Activated CD8-positive, alpha-beta T cell treated with anti-CD3 and anti-CD28 coated beads, Interleukin-2, amount 10 ng/mL, durations not matched to agents 7 days and 5 days (primary cell): ENCODE measurements around the gene NPM1. TPM values are rescaled to one million over a fixed set of nuclear protein-coding genes. Genes with fewer than 3 reads are reported as not detected.

Experiments
- ATAC-seq: fragments of 150-1000 bp; cut with Tn5 transposase; one replicate; pipeline ENCODE4 v1.10.0; 2021; ENCODE audit warnings: moderate library complexity
- CTCF ChIA-PET: fragments of 350-600 bp; sonication (Branson Sonifier 250); formaldehyde crosslinking; loops from one replicate; lab custom pipeline; 2021; ENCODE audit warnings: antibody characterized with exemption; lab: Charles Lee
- POLR2A ChIA-PET: fragments of 350-600 bp; sonication (Branson Sonifier 250); formaldehyde crosslinking; loops from one replicate; lab custom pipeline; 2021; ENCODE audit warnings: antibody characterized with exemption; lab: Charles Lee
- DNase-seq: peaks from one replicate; pipeline ENCODE4 v3.0.0-alpha.2; 2020
- H3K27ac Mint-ChIP-seq: one replicate; pipeline ENCODE4 v1.8.0; 2021; ENCODE audit warnings: mild to moderate bottlenecking, mixed read lengths
- H3K27me3 Mint-ChIP-seq: one replicate; pipeline ENCODE4 v1.8.0; 2021; ENCODE audit warnings: low read depth, mixed read lengths
- H3K36me3 Mint-ChIP-seq: one replicate; pipeline ENCODE4 v1.8.0; 2021; ENCODE audit warnings: low read depth, mixed read lengths
- H3K4me1 Mint-ChIP-seq: one replicate; pipeline ENCODE4 v1.8.0; 2021; ENCODE audit warnings: low read depth, mixed read lengths
- H3K4me3 Mint-ChIP-seq: one replicate; pipeline ENCODE4 v1.8.0; 2021; ENCODE audit warnings: mild to moderate bottlenecking, mixed read lengths
- H3K9me3 Mint-ChIP-seq: one replicate; pipeline ENCODE4 v1.8.0; 2022; ENCODE audit warnings: mixed read lengths; ENCODE audit not compliant: insufficient read depth
- total RNA-seq, 2 experiments: library from RNA; stranded (reverse); gene quantifications; one replicate each; pipeline ENCODE4 v1.2.3, GENCODE V29; 2021

NPM1 gene
- total RNA-seq, 2 experiments from 2014 or later: 1,308 to 1,394 TPM

DNA sequence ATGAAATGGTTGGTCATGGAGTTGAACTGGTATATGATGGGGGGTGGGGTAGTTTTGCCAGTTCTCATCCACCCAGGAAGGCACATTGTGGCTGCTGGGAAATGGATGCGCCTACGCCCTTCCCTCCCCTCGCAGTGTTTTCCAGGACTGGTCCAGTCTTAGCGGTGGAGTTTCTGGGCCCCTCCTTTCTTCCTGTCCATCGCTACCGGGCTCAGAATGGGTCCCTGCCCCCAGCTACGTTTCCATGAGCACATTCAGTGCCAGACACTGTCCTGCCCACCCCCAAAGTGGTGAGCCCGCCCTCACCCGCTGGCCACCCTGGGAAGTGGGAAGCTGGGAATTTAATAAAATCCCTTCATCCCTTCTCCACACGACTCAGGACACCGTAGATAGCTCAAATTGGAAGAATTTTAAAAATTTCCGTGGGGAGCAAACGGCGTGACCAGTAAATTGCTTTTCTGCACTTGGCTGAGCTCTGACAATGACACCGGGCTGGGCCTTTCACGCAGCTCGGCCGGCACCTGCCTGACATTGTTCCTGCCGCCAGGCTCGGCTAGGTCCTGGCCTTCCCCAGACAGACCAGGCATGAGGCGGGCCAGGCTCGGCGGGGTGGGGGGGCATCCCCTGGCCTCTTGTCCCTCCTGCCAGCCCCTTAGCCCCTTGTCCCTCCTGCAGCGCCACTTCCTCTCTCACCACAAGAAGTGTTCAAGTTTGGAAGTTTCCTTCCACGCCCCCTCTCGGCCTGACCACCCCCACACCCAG is 35.4 kb downstream of the NPM1 start:
- H3K27me3 Mint-ChIP-seq: peaks cover 24% of the 10 kb centered on the region
- no peaks in the 10 kb centered on the region for H3K9me3 Mint-ChIP-seq
- no peaks in the 10 kb centered on the region for H3K36me3 Mint-ChIP-seq
- ChIA-PET POLR2A (no interaction called here), CTCF (interaction anchor here (1.0 kb wide), 1 partner anchor 489 kb away, joined by 3 read pairs; no protein-coding TSS in a partner anchor)
- no peak for DNase-seq
- no peak overlapping the region for H3K27ac Mint-ChIP-seq
- ATAC-seq: no peak
- peaks cover 17% of the 10 kb centered on the region for H3K4me1 Mint-ChIP-seq
- H3K4me3 Mint-ChIP-seq: no peak overlapping the region

DNA sequence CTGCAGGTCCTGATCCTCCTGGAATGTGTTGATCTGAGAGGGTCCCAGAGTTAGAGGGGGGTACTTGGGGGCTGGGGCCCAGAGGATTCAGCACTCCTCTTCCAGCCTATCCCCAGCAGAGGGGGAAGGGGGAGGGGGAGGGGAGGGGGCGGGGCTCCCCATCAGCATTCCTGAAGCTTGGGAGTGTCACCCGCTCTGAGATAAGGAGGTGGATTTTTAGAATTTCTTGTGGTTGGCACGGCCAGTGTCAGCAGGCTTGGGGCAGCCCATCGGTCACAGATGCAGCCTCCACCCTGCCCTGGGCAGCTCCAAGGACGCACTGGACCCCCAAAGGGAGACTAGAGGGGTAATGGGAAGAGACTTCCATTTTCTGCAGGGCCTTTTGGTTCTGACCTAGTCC is 37.1 kb downstream of the NPM1 start:
- ChIA-PET CTCF (no interaction called here), POLR2A (no interaction called here)
- peaks cover 24% of the 10 kb centered on the region for H3K27me3 Mint-ChIP-seq

DNA sequence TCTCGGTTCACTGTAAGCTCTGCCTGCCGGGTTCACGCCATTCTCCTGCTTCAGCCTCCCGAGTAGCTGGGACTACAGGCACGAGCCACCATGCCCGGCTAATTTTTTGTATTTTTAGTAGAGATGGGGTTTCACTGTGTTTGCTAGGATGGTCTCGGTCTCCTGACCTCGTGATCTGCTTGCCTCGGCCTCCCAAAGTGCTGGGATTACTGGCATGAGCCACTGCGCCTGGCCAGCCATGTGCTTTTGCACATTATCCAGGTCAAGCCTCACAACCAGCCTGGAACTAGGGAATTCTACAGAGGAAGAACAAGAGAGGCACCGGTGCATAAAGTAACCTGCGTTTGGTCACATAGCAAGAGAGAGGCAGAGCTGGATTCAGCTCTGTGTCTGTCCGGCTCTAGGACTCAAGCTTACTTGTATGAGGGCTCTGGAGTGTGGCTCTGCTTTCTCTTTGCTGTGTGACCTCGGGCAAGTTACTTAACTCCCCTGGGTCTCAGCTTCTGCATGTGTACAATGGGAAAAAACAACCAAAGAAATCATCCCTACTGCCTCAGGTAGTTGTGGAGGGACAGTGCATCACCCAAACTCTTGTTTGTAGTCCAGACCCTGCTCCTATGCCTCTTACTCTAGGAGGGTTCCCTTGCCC is 38.1 kb downstream of the NPM1 start:
- H3K27me3 Mint-ChIP-seq: peaks cover 18% of the 10 kb centered on the region
- H3K27ac Mint-ChIP-seq: no peak overlapping the region
- peaks cover 4% of the 10 kb centered on the region for H3K4me1 Mint-ChIP-seq
- no peaks in the 10 kb centered on the region for H3K9me3 Mint-ChIP-seq
- POLR2A ChIA-PET: no interaction called here
- ATAC-seq (no peak), DNase-seq (no peak)
- H3K4me3 Mint-ChIP-seq: no peak overlapping the region
- CTCF ChIA-PET: interaction anchor here (0.6 kb wide), 1 partner anchor 526 kb away, joined by 3 read pairs; no protein-coding TSS in a partner anchor
- H3K36me3 Mint-ChIP-seq: no peaks in the 10 kb centered on the region

More for the DNA sequence above, 37.1 kb downstream of the NPM1 start:
- Mint-ChIP-seq H3K9me3 (no peaks in the 10 kb centered on the region), H3K36me3 (no peaks in the 10 kb centered on the region), H3K27ac (no peak overlapping the region), H3K4me3 (no peak overlapping the region), H3K4me1 (peaks cover 8% of the 10 kb centered on the region)
- DNase-seq (no peak), ATAC-seq (no peak)

DNA sequence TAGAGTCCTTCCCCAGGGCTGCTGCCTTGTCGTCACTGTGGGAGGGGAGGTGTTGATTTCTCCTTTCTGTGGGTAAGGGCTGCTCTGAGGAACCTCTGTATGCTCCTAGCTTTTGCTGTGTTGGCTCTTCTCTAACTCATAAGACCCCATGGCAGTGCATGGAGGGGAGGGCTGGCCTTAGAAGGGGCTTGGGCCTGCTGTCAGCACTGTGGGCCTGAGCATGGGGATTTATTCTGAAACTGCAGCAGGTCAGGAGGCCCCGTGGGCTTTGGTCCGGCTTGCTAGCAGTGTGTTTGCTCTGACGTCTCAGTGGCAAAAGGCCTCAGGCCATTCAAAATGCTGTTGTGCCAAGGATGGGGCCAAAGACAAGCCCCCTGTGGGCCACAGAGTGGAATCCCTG is 38.6 kb downstream of the NPM1 start:
- Mint-ChIP-seq H3K4me3 (no peak overlapping the region), H3K4me1 (no peaks in the 10 kb centered on the region), H3K36me3 (no peaks in the 10 kb centered on the region), H3K27me3 (peaks cover 13% of the 10 kb centered on the region), H3K27ac (no peak overlapping the region), H3K9me3 (no peaks in the 10 kb centered on the region)
- ChIA-PET CTCF (no interaction called here), POLR2A (no interaction called here)
- DNase-seq: no peak
- ATAC-seq: no peak

DNA sequence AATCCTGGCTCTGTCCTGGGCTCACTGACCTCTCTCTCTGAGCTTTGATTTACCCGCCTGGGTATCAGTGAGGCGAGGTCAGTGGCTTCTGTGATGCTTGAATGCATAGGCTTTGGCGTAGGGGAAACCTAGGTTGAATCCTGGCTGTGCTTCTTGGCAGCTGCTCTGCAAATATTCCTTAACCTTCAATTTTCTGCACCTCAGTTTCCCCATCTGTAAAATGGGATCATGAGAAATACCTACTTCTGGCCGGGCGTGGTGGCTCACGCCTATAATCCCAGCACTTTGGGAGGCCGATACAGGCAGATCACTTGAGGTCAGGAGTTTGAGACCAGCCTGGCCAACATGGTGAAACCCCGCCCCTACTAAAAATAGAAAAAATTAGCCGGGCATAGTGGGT is 39.0 kb downstream of the NPM1 start:
- Mint-ChIP-seq H3K4me1 (no peaks in the 10 kb centered on the region), H3K27ac (no peak overlapping the region), H3K4me3 (no peak overlapping the region), H3K27me3 (peaks cover 9% of the 10 kb centered on the region), H3K36me3 (no peaks in the 10 kb centered on the region), H3K9me3 (no peaks in the 10 kb centered on the region)
- ATAC-seq (no peak), DNase-seq (no peak)
- POLR2A ChIA-PET: no interaction called here
- CTCF ChIA-PET: interaction anchor here (0.9 kb wide), 1 partner anchor 8 kb away, joined by 3 read pairs; no protein-coding TSS in a partner anchor

DNA sequence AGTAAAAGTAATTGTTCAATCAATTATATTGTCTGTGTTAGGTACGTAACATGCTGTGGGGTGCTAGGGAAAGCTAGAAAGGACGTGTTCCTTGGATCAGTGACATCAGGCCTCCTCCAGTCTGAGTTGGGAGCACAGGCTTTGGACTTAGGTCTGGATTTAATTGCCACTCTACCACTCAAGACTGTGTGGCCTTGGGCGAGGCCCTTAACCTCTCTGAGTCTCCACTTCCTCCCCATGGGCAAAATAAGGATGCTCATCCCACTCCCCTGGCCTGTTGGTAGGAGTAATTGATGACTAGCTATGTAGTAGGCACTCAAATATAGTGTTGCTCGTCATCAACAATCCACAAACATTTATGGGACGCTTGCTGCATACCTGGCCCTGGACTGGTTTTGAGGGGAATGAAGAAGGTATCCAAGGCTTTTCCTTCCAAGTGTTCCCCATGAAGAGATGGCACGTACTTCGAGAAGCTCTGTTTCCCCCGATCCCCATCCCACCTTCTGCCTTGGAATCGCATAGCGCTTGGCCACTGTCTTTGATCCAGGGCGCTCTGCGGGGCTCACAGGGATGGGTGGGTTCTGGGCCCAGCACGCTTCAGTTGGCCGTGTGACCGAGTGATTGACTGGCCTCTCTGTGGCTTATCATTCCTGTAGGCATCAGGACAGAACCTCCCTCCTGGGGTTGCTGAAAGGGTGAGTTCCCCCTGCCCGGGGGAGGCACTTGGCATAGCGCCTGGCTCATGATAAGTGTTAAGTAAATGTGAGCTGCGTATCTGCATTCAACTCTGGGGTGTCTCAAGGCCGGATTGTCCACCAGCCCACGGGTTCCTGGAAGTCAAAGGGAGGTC is 39.9 kb downstream of the NPM1 start:
- Mint-ChIP-seq H3K27me3 (peaks cover under 1% of the 10 kb centered on the region), H3K9me3 (no peaks in the 10 kb centered on the region), H3K36me3 (no peaks in the 10 kb centered on the region), H3K27ac (no peak overlapping the region), H3K4me3 (no peak overlapping the region), H3K4me1 (no peaks in the 10 kb centered on the region)
- ChIA-PET POLR2A (no interaction called here), CTCF (interaction anchor here (0.9 kb wide), 1 partner anchor 9 kb away, joined by 3 read pairs; no protein-coding TSS in a partner anchor)
- no peak for DNase-seq
- ATAC-seq: no peak

DNA sequence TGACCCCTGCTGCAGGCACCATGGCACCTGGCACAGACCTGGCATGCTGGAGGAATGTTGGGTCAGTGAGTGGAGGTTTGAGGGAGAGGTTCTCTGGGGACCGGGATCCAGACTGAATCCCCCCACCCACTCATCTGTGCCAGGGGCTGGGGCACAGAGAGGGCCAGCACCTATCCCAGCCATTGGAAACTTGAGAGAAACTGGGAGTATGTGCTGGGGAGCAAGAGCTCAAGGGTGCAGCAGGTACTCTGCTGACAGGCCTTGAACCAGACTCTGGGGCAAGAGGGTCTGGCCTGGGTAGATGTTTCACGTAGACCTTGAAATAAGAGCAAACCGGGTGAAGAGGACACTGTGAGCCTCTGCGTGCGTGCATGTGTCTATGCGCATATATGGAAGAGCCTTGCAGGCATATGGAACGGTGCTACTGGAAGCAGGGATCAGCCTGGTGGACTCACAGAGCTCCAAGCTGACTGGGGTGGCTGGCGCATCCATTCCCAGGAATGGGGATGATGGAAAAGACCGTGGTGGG is 40.6 kb downstream of the NPM1 start:
- DNase-seq (no peak), ATAC-seq (no peak)
- POLR2A ChIA-PET: no interaction called here
- Mint-ChIP-seq H3K4me1 (peaks cover 5% of the 10 kb centered on the region), H3K27me3 (no peaks in the 10 kb centered on the region), H3K4me3 (no peak overlapping the region), H3K9me3 (no peaks in the 10 kb centered on the region), H3K27ac (no peak overlapping the region), H3K36me3 (no peaks in the 10 kb centered on the region)
- CTCF ChIA-PET: no interaction called here

DNA sequence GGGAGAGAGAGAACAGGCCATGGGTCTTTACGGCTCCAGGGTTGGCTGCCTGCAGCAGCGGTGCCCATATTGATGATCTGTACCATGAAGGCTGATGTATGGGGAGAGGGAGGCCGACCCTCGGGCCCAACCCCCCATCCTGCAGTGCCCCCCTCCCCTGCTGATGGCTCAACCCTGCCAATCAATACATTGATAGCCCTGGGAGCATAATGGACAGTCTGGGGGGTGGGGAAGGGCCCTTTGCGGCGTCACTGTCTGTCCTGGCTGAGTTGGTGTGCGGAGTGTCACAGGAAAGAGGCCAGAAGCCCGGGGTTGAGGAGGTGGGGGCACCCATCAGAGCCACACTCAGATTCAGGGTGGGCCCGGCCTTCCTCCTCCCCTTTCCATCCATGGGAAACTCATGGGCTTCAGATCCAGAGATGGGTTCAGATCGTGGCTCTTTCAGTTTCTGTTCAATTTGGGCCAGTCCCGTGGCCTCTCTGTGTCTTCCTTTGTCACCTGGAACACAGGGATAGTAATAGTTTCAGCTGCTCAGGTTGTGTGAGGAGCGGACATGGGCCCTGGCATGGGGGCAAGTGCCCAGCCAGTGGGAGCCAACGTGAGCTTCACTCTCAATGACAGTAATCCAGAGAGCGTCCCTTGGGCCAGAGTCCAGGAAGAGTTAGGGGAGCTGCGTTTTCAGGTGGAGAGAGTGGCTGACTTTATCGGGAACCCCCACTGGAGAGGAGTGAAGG is 41.3 kb downstream of the NPM1 start:
- ChIA-PET CTCF (no interaction called here), POLR2A (no interaction called here)
- peaks cover 9% of the 10 kb centered on the region for H3K4me1 Mint-ChIP-seq
- no peak overlapping the region for H3K4me3 Mint-ChIP-seq
- no peaks in the 10 kb centered on the region for H3K27me3 Mint-ChIP-seq
- H3K36me3 Mint-ChIP-seq: no peaks in the 10 kb centered on the region
- DNase-seq: no peak
- ATAC-seq: no peak
- no peaks in the 10 kb centered on the region for H3K9me3 Mint-ChIP-seq
- no peak overlapping the region for H3K27ac Mint-ChIP-seq

DNA sequence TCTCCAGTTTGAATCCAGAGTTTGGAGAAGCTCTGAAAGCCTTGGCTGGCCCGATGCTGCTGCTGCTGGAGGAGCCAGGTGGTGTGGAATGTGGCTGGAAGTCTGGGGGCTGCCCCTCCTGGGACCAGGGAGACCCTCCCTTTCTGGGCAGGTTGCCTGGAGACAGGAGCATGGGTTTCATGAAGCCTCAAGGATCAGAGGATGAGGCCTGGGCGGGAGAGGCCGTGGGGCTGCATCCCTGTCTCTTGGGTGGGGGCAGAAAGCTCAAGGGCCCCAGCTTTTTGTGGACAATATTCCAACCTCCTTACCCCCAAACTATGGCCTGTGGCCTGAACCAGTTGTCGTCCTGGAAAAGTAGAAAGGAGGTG is 41.9 kb downstream of the NPM1 start:
- CTCF ChIA-PET: no interaction called here
- H3K4me3 Mint-ChIP-seq: no peak overlapping the region
- POLR2A ChIA-PET: no interaction called here
- no peaks in the 10 kb centered on the region for H3K36me3 Mint-ChIP-seq
- no peaks in the 10 kb centered on the region for H3K9me3 Mint-ChIP-seq
- DNase-seq (no peak), ATAC-seq (no peak)
- peaks cover 9% of the 10 kb centered on the region for H3K4me1 Mint-ChIP-seq
- H3K27ac Mint-ChIP-seq: no peak overlapping the region
- no peaks in the 10 kb centered on the region for H3K27me3 Mint-ChIP-seq

DNA sequence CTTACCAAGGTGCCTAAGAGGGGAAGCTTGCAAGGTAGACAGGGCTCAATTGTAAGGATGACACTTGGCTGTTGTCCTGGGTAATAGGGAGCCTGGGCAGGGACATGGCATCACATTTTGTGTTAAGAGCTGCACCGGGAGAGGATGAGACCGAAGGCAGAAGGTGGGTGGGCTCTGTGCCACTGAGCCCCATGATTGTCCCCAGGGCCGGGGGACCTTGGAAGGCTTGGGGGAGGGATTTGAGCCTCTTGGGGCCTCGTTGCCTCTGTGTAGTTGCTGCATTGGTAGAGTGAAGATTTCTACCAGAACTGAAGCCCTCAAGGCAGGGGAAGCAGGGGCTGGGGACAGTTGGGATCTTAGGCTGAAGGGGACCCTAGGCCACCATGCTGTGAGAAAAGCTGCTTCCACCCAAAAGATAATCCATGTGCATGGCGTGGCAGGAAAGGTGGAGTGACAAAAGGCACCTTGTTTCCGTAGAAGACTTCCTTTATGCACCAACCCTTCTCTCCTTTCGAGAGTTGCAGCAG is 43.7 kb downstream of the NPM1 start:
- Mint-ChIP-seq H3K27ac (no peak overlapping the region), H3K27me3 (no peaks in the 10 kb centered on the region), H3K4me3 (no peak overlapping the region), H3K9me3 (no peaks in the 10 kb centered on the region), H3K4me1 (peaks cover 9% of the 10 kb centered on the region), H3K36me3 (no peaks in the 10 kb centered on the region)
- CTCF ChIA-PET: no interaction called here
- POLR2A ChIA-PET: no interaction called here
- ATAC-seq (no peak), DNase-seq (no peak)

DNA sequence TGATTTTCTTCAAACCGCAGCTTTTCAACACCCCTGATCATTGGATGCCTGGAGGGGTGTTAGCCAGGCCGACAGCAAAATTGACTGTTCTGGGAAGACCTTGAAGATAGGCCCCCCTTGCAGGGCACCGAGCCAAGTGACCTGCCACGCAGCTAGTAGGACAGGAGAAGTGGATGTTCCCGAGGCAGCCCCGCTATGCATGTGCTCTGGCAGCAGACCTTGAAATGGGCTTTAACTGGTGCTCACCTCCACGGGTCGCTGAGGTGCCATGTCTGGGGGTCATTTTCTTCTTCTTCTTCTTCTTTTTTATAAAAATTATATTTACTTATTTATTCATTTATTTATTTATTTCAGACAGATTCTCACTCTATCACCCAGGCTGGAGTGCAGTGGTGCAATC is 44.4 kb downstream of the NPM1 start:
- Mint-ChIP-seq H3K4me3 (no peak overlapping the region), H3K9me3 (no peaks in the 10 kb centered on the region), H3K27ac (no peak overlapping the region), H3K4me1 (peaks cover 9% of the 10 kb centered on the region), H3K36me3 (no peaks in the 10 kb centered on the region), H3K27me3 (no peaks in the 10 kb centered on the region)
- ATAC-seq (no peak), DNase-seq (no peak)
- POLR2A ChIA-PET: no interaction called here
- CTCF ChIA-PET: no interaction called here
